Peyer's patch (tissue), 4 donors: ENCODE data around the gene SZT2.

Source experiments
- CTCF ChIP-seq, 6 experiments: fragments of 450-650 bp in 4 of 6; fragments of 200-600 bp in 2 of 6; sonication (generic) in 1 of 6; IDR thresholded peaks; one replicate each; pipeline ENCODE4 v1.5.1; 2017 to 2019; ENCODE audit warnings: antibody characterized with exemption in 6 of 6, mild to moderate bottlenecking in 3 of 6, moderate library complexity in 1 of 6
- POLR2A ChIP-seq, 2 donors: fragments of 450-650 bp; IDR thresholded peaks; one replicate each; pipeline ENCODE4 v1.5.1; 2017; ENCODE audit warnings: antibody characterized with exemption in 2 of 2, mild to moderate bottlenecking in 2 of 2, moderate library complexity in 2 of 2

GRCh38 chr1:43421396-43421795, 31.7 kb downstream of the SZT2 start:
- TF ChIP-seq CTCF (IDR thresholded peaks at IDR 0.05) = no peak
- TF ChIP-seq POLR2A (IDR thresholded peaks at IDR 0.05) = no peak
